MCF 10A (cell line): ENCODE data around the gene SLC8A3. TPM values are rescaled to one million over a fixed set of nuclear protein-coding genes. Genes with fewer than 3 reads are reported as not detected.

Source experiments
- BruUV-seq: library from RNA; stranded (reverse); fragments of 400-500 nt; replicated peaks from 2 replicates; lab custom pipeline; 2021; lab: Mats Ljungman, UMichigan
- CTCF ChIA-PET: fragments of 300-600 bp; sonication (Branson Sonifier 250); formaldehyde crosslinking; extraction: SDS; loops from one replicate; lab custom pipeline; 2021; ENCODE audit warnings: antibody characterized with exemption, inconsistent platforms; lab: Yijun Ruan, JAX
- POLR2A ChIA-PET: fragments of 300-600, 350-650 bp; sonication (Branson Sonifier 250); formaldehyde crosslinking; extraction: SDS; loops from one replicate; lab custom pipeline; 2020; ENCODE audit warnings: antibody characterized with exemption, inconsistent platforms; lab: Yijun Ruan, JAX
- DNase-seq: peaks from one replicate; pipeline ENCODE4 v3.0.0-alpha.2; 2018; ENCODE audit not compliant: unreplicated experiment
- H3K27ac Mint-ChIP-seq: one replicate; pipeline ENCODE4 v1.8.0; 2022; ENCODE audit warnings: mild to moderate bottlenecking, low read depth, mixed read lengths; ENCODE audit not compliant: unreplicated experiment
- H3K27me3 Mint-ChIP-seq: one replicate; pipeline ENCODE4 v1.8.0; 2022; ENCODE audit warnings: mixed read lengths; ENCODE audit not compliant: insufficient read depth, unreplicated experiment
- H3K36me3 Mint-ChIP-seq: one replicate; pipeline ENCODE4 v1.8.0; 2022; ENCODE audit warnings: mild to moderate bottlenecking, moderate library complexity, mixed read lengths; ENCODE audit not compliant: insufficient read depth, unreplicated experiment
- H3K4me1 Mint-ChIP-seq: one replicate; pipeline ENCODE4 v1.8.0; 2022; ENCODE audit warnings: mixed read lengths; ENCODE audit not compliant: insufficient read depth, unreplicated experiment
- H3K4me3 Mint-ChIP-seq: one replicate; pipeline ENCODE4 v1.8.0; 2022; ENCODE audit warnings: mild to moderate bottlenecking, moderate library complexity, mixed read lengths; ENCODE audit not compliant: unreplicated experiment
- H3K9me3 Mint-ChIP-seq: one replicate; pipeline ENCODE4 v1.8.0; 2022; ENCODE audit warnings: mixed read lengths; ENCODE audit not compliant: unreplicated experiment
- intact Hi-C: fragments of 100-400 bp; cut with micrococcal nuclease; formaldehyde crosslinking; loops from 2 replicates; pipeline ENCODE4 v1.14.1; 2022
- total RNA-seq: library from RNA; stranded (reverse); gene quantifications from 2 replicates; pipeline ENCODE4 v1.2.3, GENCODE V29; 2022
- TF ChIP-seq, protein P1 (sequence below): fragments of 200-600 bp; IDR thresholded peaks from one replicate; pipeline ENCODE4 v1.8.0; 2022; ENCODE audit warnings: antibody characterized with exemption, mild to moderate bottlenecking; ENCODE audit not compliant: unreplicated experiment

The SLC8A3 gene
- total RNA-seq, 1 experiment from 2014 or later, result not detected

DNA sequence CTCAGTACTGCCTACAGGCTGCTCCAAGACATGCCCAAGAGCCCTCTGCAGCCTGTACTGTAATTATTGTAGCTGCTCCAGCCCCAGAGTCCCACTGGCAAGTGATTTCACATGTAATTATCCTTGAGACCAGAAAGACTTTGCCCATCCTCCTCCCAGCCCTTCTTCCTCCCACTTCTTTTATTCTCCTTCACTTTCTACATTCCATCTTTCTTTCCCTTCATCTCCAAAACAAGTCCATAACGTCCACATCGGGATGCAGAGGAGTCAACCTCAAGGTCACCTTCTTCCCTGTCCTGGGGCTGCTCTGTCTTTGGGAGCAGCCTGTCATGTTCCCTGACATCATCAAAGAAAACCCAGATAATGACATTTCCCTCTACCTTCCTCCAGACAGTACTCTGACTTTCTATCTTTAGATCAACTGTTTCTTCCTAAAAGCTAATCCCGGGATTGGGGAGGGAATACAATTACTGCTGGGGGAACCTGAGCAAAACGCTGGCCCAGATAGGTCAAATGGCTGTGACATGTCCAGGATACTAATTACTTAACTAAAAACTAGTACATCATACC, 39.1 kb downstream of the SLC8A3 start:
- no peaks in the 10 kb centered on the region for H3K9me3 Mint-ChIP-seq
- no peaks in the 10 kb centered on the region for H3K36me3 Mint-ChIP-seq
- H3K27ac Mint-ChIP-seq, result no peak overlapping the region
- peaks cover 75% of the 10 kb centered on the region for H3K27me3 Mint-ChIP-seq
- no peaks in the 10 kb centered on the region for H3K4me1 Mint-ChIP-seq
- TF ChIP-seq, protein P1, sequence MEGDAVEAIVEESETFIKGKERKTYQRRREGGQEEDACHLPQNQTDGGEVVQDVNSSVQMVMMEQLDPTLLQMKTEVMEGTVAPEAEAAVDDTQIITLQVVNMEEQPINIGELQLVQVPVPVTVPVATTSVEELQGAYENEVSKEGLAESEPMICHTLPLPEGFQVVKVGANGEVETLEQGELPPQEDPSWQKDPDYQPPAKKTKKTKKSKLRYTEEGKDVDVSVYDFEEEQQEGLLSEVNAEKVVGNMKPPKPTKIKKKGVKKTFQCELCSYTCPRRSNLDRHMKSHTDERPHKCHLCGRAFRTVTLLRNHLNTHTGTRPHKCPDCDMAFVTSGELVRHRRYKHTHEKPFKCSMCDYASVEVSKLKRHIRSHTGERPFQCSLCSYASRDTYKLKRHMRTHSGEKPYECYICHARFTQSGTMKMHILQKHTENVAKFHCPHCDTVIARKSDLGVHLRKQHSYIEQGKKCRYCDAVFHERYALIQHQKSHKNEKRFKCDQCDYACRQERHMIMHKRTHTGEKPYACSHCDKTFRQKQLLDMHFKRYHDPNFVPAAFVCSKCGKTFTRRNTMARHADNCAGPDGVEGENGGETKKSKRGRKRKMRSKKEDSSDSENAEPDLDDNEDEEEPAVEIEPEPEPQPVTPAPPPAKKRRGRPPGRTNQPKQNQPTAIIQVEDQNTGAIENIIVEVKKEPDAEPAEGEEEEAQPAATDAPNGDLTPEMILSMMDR, result no peak
- BruUV-seq, result no TSS peak
- POLR2A ChIA-PET, result no interaction called here
- intact Hi-C loops, result no loop called here
- no peak overlapping the region for H3K4me3 Mint-ChIP-seq
- CTCF ChIA-PET, result no interaction called here
- DNase-seq, result no peak

GRCh38 chr14:70148911-70149595, 39.7 kb downstream of the SLC8A3 start:
- no peaks in the 10 kb centered on the region for H3K36me3 Mint-ChIP-seq
- DNase-seq, result peak; percentile 29
- ChIA-PET POLR2A (interaction anchor here (0.8 kb wide), 1 partner anchor 20 kb away, joined by 3 read pairs; no protein-coding TSS in a partner anchor), CTCF (no interaction called here)
- no peak overlapping the region for H3K4me3 Mint-ChIP-seq
- no peaks in the 10 kb centered on the region for H3K4me1 Mint-ChIP-seq
- peaks cover 80% of the 10 kb centered on the region for H3K27me3 Mint-ChIP-seq
- intact Hi-C loops, result no loop called here
- no peaks in the 10 kb centered on the region for H3K9me3 Mint-ChIP-seq
- TF ChIP-seq, protein P1, result no peak
- no TSS peak for BruUV-seq
- no peak overlapping the region for H3K27ac Mint-ChIP-seq

DNA sequence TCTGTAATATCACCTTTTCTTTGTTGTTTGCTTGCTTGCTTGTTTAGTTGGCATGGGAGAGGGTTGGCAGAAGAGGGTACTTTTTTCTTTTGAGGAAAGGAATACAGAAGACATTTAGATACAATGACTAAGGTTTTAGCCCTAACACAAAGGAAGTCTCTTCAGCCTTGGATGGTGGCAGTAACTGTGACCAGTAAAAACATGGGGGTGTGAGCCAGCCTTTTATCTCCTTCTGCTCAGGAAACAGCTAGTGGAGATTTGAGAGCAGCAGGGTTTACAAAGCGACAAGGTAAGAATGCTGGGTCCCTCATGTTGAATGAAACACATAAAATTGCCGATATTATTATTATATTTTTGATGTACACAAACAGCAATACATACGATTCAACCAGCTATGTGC, 40.4 kb downstream of the SLC8A3 start:
- no peaks in the 10 kb centered on the region for H3K36me3 Mint-ChIP-seq
- H3K9me3 Mint-ChIP-seq, result no peaks in the 10 kb centered on the region
- H3K27ac Mint-ChIP-seq, result no peak overlapping the region
- ChIA-PET POLR2A (interaction anchor here (0.8 kb wide), 1 partner anchor 20 kb away, joined by 3 read pairs; no protein-coding TSS in a partner anchor), CTCF (interaction anchor here (0.6 kb wide), 1 partner anchor 229 kb away, joined by 4 read pairs; no protein-coding TSS in a partner anchor)
- peaks cover 80% of the 10 kb centered on the region for H3K27me3 Mint-ChIP-seq
- no peak for DNase-seq
- no TSS peak for BruUV-seq
- intact Hi-C loops, result no loop called here
- TF ChIP-seq, protein P1, result no peak
- H3K4me3 Mint-ChIP-seq, result no peak overlapping the region
- H3K4me1 Mint-ChIP-seq, result no peaks in the 10 kb centered on the region

GRCh38 chr14:70144046-70144445, 44.7 kb downstream of the SLC8A3 start:
- BruUV-seq, result no TSS peak
- DNase-seq, result no peak

More at GRCh38 chr14:70144046-70144445, 44.7 kb downstream of the SLC8A3 start:
- ChIA-PET CTCF (interaction anchor here (0.6 kb wide), 1 partner anchor 570 kb away, joined by 4 read pairs; no protein-coding TSS in a partner anchor), POLR2A (no interaction called here)
- Mint-ChIP-seq H3K9me3 (no peaks in the 10 kb centered on the region), H3K36me3 (no peaks in the 10 kb centered on the region), H3K27me3 (peaks cover 94% of the 10 kb centered on the region), H3K4me3 (no peak overlapping the region), H3K27ac (no peak overlapping the region), H3K4me1 (no peaks in the 10 kb centered on the region)
- TF ChIP-seq, protein P1, result no peak
- intact Hi-C loops, result no loop called here
